Measurements from ENCODE around the gene PDGFD.

Gene PDGFD

DNA sequence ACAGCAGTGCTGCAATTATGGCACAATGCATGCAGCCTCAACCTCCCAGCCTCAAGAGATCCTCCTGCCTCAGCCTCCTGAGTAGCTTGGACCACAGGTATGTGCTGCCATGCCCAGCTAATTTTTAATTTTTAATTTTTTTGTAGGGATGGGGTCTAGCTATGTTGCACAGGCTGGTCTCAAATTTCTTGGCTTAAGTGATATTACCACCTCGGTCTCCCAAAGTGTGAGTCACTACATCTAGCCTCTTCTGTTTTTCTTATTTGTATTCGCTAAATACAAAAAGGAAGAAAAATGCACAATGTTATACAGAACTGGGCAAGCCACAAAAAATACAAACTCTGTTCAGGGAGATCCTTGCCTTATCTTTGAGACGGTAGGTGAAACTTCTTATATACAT lies 65.4 kb downstream of the PDGFD start:
- no peaks in the 10 kb centered on the region for H3K79me2 ChIP-seq (ENCODE audit: insufficient read depth, low read depth)
- H2AFZ ChIP-seq (ENCODE audit: low read depth) = no peak overlapping the region
- H3K36me3 ChIP-seq (ENCODE audit: insufficient read depth) = no peaks in the 10 kb centered on the region
- TF ChIP-seq, protein P1, sequence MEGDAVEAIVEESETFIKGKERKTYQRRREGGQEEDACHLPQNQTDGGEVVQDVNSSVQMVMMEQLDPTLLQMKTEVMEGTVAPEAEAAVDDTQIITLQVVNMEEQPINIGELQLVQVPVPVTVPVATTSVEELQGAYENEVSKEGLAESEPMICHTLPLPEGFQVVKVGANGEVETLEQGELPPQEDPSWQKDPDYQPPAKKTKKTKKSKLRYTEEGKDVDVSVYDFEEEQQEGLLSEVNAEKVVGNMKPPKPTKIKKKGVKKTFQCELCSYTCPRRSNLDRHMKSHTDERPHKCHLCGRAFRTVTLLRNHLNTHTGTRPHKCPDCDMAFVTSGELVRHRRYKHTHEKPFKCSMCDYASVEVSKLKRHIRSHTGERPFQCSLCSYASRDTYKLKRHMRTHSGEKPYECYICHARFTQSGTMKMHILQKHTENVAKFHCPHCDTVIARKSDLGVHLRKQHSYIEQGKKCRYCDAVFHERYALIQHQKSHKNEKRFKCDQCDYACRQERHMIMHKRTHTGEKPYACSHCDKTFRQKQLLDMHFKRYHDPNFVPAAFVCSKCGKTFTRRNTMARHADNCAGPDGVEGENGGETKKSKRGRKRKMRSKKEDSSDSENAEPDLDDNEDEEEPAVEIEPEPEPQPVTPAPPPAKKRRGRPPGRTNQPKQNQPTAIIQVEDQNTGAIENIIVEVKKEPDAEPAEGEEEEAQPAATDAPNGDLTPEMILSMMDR (conservative IDR thresholded peaks at IDR 0.05; ENCODE audit: low read depth, low read length) = no peak
- H4K20me1 ChIP-seq (ENCODE audit: insufficient read depth) = no peaks in the 10 kb centered on the region
- no peak overlapping the region for H3K4me2 ChIP-seq
- no peaks in the 10 kb centered on the region for H3K27me3 ChIP-seq (ENCODE audit: insufficient read depth, low read depth)
- H3K4me1 ChIP-seq (ENCODE audit: low read depth, poor library complexity, severe bottlenecking) = no peaks in the 10 kb centered on the region
- no peak overlapping the region for H3K9ac ChIP-seq
- H3K27ac ChIP-seq = no peak overlapping the region
- H3K4me3 ChIP-seq (IDR thresholded peaks at IDR 0.05; ENCODE audit: insufficient read depth, low read depth, low read length) = no peak overlapping the region

DNA sequence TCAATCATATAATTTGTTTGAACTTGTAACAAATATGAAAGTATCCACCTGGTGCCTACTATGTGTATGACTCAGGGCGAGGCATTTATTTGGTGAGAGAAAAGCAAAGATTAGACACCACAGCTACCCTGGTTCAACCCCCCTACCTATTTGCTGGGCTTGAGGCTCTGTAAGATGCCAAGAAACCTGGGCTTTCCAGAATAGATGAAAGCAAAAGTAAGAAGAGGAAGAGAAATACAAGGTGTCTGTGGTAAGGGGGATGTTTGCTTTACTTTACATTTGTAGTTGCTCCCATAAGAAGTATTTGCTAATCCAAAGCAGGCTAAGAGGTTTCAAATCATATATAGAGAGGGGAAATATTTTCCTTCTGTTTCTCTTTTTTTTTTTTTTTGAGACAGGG lies 65.8 kb downstream of the PDGFD start:
- Histone ChIP-seq H3K27ac (no peak overlapping the region), H3K27me3 (ENCODE audit: insufficient read depth, low read depth) (no peaks in the 10 kb centered on the region), H3K9ac (no peak overlapping the region), H3K79me2 (ENCODE audit: insufficient read depth, low read depth) (no peaks in the 10 kb centered on the region), H3K4me1 (ENCODE audit: low read depth, poor library complexity, severe bottlenecking) (no peaks in the 10 kb centered on the region), H3K36me3 (ENCODE audit: insufficient read depth) (no peaks in the 10 kb centered on the region), H3K4me3 (IDR thresholded peaks at IDR 0.05; ENCODE audit: insufficient read depth, low read depth, low read length) (no peak overlapping the region), H4K20me1 (ENCODE audit: insufficient read depth) (no peaks in the 10 kb centered on the region), H3K4me2 (no peak overlapping the region), H2AFZ (ENCODE audit: low read depth) (no peak overlapping the region)
- TF ChIP-seq, protein P1 (conservative IDR thresholded peaks at IDR 0.05; ENCODE audit: low read depth, low read length) = no peak

DNA sequence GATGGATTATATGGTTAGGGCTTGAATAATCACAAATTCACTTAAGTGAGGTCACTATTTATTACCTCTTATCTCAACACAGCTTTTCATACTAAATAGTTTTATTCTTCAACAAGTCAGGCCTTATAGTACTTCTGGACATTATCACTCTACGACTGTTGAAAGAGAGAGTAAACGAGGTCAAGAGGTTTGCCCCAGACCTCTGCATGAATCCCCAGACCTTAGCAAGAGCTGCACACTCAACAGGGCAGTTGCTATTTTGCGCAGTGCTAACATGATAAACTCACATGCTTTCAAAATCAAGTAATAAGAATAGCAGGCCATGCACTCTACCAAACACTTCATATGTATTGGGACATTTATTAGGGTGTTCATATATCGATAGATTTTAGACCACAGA lies 67.0 kb downstream of the PDGFD start:
- Histone ChIP-seq H3K36me3 (ENCODE audit: insufficient read depth) (no peaks in the 10 kb centered on the region), H3K79me2 (ENCODE audit: insufficient read depth, low read depth) (no peaks in the 10 kb centered on the region), H3K27ac (no peak overlapping the region), H3K4me1 (ENCODE audit: low read depth, poor library complexity, severe bottlenecking) (no peaks in the 10 kb centered on the region), H3K4me3 (IDR thresholded peaks at IDR 0.05; ENCODE audit: insufficient read depth, low read depth, low read length) (no peak overlapping the region), H3K4me2 (no peak overlapping the region), H3K9ac (no peak overlapping the region), H3K27me3 (ENCODE audit: insufficient read depth, low read depth) (no peaks in the 10 kb centered on the region), H4K20me1 (ENCODE audit: insufficient read depth) (no peaks in the 10 kb centered on the region), H2AFZ (ENCODE audit: low read depth) (no peak overlapping the region)
- TF ChIP-seq, protein P1 (conservative IDR thresholded peaks at IDR 0.05; ENCODE audit: low read depth, low read length) = no peak

DNA sequence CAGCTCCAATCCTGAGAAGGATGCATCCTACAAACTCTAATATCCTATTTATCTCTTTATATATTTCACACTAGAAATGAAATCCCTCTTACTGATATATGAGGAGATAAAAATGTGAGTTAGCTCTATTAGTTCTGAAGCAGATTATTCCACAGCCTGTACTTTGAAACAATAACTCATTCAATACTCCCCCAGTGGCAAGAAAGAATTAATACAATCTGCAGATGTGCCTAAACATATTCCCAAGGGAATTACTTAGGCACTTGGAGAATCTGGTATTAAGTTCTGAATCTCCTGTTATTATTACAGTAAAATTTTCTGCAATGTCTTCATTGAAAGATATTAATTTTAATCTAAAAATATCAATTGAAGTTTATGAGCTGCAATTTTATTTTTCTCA lies 68.2 kb downstream of the PDGFD start:
- Histone ChIP-seq H3K4me3 (IDR thresholded peaks at IDR 0.05; ENCODE audit: insufficient read depth, low read depth, low read length) (no peak overlapping the region), H3K36me3 (ENCODE audit: insufficient read depth) (no peaks in the 10 kb centered on the region), H3K79me2 (ENCODE audit: insufficient read depth, low read depth) (no peaks in the 10 kb centered on the region), H3K27me3 (ENCODE audit: insufficient read depth, low read depth) (no peaks in the 10 kb centered on the region), H2AFZ (ENCODE audit: low read depth) (no peak overlapping the region), H3K9ac (no peak overlapping the region), H3K4me1 (ENCODE audit: low read depth, poor library complexity, severe bottlenecking) (no peaks in the 10 kb centered on the region), H3K27ac (no peak overlapping the region), H3K4me2 (no peak overlapping the region), H4K20me1 (ENCODE audit: insufficient read depth) (no peaks in the 10 kb centered on the region)
- TF ChIP-seq, protein P1 (conservative IDR thresholded peaks at IDR 0.05; ENCODE audit: low read depth, low read length) = no peak

DNA sequence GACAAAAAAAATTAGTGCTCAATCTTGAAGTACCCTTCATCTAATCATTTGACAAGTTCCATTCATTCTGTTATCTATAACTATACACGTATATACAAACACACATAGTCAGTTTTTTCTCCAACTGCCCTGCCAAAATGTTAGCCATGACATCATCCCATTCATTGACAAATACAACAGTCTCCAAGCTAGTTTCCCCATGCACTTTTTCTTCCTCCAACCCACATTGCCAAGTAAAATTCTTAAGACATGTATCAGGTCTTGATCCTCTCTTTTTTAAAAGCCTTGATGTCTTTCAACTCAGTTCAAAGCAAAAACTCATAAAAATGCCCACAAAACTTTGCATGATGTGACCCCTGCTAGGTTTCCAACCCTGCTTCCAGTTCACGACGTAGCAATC lies 69.4 kb downstream of the PDGFD start:
- Histone ChIP-seq H4K20me1 (ENCODE audit: insufficient read depth) (no peaks in the 10 kb centered on the region), H3K4me2 (no peak overlapping the region), H3K79me2 (ENCODE audit: insufficient read depth, low read depth) (no peaks in the 10 kb centered on the region), H3K4me1 (ENCODE audit: low read depth, poor library complexity, severe bottlenecking) (no peaks in the 10 kb centered on the region), H2AFZ (ENCODE audit: low read depth) (no peak overlapping the region), H3K4me3 (IDR thresholded peaks at IDR 0.05; ENCODE audit: insufficient read depth, low read depth, low read length) (no peak overlapping the region), H3K27me3 (ENCODE audit: insufficient read depth, low read depth) (no peaks in the 10 kb centered on the region), H3K27ac (no peak overlapping the region), H3K36me3 (ENCODE audit: insufficient read depth) (no peaks in the 10 kb centered on the region), H3K9ac (no peak overlapping the region)
- TF ChIP-seq, protein P1 (conservative IDR thresholded peaks at IDR 0.05; ENCODE audit: low read depth, low read length) = no peak
